HL-60 (cell line): ENCODE data around the gene ANKS4B.

Experiments used
- POLR2AphosphoS5 ChIP-seq: IDR thresholded peaks from 2 replicates; pipeline ENCODE4 v1.6.1; 2012; ENCODE audit warnings: low read depth
- TF ChIP-seq, protein P1 (sequence below): IDR thresholded peaks from one replicate; pipeline ENCODE4 v1.5.1; 2011; ENCODE audit warnings: low read length, control low read depth, inconsistent platforms; ENCODE audit not compliant: insufficient read depth
- TF ChIP-seq, protein P2 (sequence below): IDR thresholded peaks from 2 replicates; pipeline ENCODE4 v1.6.1; 2012; ENCODE audit warnings: low read depth; ENCODE audit not compliant: insufficient replicate concordance

GRCh38 chr16:21279501-21279900 lies 46.0 kb downstream of the ANKS4B start:
- TF ChIP-seq POLR2AphosphoS5: no peak
- TF ChIP-seq, protein P1, sequence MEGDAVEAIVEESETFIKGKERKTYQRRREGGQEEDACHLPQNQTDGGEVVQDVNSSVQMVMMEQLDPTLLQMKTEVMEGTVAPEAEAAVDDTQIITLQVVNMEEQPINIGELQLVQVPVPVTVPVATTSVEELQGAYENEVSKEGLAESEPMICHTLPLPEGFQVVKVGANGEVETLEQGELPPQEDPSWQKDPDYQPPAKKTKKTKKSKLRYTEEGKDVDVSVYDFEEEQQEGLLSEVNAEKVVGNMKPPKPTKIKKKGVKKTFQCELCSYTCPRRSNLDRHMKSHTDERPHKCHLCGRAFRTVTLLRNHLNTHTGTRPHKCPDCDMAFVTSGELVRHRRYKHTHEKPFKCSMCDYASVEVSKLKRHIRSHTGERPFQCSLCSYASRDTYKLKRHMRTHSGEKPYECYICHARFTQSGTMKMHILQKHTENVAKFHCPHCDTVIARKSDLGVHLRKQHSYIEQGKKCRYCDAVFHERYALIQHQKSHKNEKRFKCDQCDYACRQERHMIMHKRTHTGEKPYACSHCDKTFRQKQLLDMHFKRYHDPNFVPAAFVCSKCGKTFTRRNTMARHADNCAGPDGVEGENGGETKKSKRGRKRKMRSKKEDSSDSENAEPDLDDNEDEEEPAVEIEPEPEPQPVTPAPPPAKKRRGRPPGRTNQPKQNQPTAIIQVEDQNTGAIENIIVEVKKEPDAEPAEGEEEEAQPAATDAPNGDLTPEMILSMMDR: no peak
- TF ChIP-seq, protein P2, sequence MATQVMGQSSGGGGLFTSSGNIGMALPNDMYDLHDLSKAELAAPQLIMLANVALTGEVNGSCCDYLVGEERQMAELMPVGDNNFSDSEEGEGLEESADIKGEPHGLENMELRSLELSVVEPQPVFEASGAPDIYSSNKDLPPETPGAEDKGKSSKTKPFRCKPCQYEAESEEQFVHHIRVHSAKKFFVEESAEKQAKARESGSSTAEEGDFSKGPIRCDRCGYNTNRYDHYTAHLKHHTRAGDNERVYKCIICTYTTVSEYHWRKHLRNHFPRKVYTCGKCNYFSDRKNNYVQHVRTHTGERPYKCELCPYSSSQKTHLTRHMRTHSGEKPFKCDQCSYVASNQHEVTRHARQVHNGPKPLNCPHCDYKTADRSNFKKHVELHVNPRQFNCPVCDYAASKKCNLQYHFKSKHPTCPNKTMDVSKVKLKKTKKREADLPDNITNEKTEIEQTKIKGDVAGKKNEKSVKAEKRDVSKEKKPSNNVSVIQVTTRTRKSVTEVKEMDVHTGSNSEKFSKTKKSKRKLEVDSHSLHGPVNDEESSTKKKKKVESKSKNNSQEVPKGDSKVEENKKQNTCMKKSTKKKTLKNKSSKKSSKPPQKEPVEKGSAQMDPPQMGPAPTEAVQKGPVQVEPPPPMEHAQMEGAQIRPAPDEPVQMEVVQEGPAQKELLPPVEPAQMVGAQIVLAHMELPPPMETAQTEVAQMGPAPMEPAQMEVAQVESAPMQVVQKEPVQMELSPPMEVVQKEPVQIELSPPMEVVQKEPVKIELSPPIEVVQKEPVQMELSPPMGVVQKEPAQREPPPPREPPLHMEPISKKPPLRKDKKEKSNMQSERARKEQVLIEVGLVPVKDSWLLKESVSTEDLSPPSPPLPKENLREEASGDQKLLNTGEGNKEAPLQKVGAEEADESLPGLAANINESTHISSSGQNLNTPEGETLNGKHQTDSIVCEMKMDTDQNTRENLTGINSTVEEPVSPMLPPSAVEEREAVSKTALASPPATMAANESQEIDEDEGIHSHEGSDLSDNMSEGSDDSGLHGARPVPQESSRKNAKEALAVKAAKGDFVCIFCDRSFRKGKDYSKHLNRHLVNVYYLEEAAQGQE: no peak
